HepG2 (cell line): ENCODE data around the gene WDR18. TPM values are rescaled to one million over a fixed set of nuclear protein-coding genes. Genes with fewer than 3 reads are reported as not detected.

Experiments
- DPF2 ChIP-seq: sonication (generic); formaldehyde crosslinking; IDR thresholded peaks from 2 replicates; pipeline ENCODE4 v1.4.0; 2020; ENCODE audit warnings: mild to moderate bottlenecking, low read depth, missing genetic modification reagents, borderline replicate concordance
- KLF6 ChIP-seq: IDR thresholded peaks from 2 replicates; pipeline ENCODE4 v1.8.0; 2016; ENCODE audit warnings: missing biosample characterization, missing genetic modification reagents
- RELA ChIP-seq: sonication (generic); formaldehyde crosslinking; IDR thresholded peaks from 2 replicates; pipeline ENCODE4 v1.4.0; 2020; ENCODE audit warnings: missing genetic modification reagents
- TBL1XR1 ChIP-seq: fragments of 150-350 bp; IDR thresholded peaks from 2 replicates; pipeline ENCODE4 v1.6.1; 2014; ENCODE audit warnings: borderline replicate concordance, low read length; ENCODE audit not compliant: partially characterized antibody
- ZNF562 ChIP-seq: sonication (generic); formaldehyde crosslinking; IDR thresholded peaks from 2 replicates; pipeline ENCODE4 v1.8.0; 2022; ENCODE audit warnings: missing genetic modification reagents, borderline replicate concordance
- ZNF570 ChIP-seq: sonication (generic); formaldehyde crosslinking; IDR thresholded peaks from 2 replicates; pipeline ENCODE4 v1.4.0; 2020; ENCODE audit warnings: mild to moderate bottlenecking, missing genetic modification reagents, borderline replicate concordance
- ZNF75D ChIP-seq: sonication (generic); formaldehyde crosslinking; IDR thresholded peaks from 2 replicates; pipeline ENCODE4 v1.8.1; 2023; ENCODE audit warnings: missing genetic modification reagents, mild to moderate bottlenecking, borderline replicate concordance
- ZNF777 ChIP-seq: sonication (generic); formaldehyde crosslinking; IDR thresholded peaks from 2 replicates; pipeline ENCODE4 v1.4.0; 2020; ENCODE audit warnings: missing genetic modification reagents
- polyA plus RNA-seq, 8 experiments: library from polyadenylated mRNA; depleted of rRNA in 3 of 8; stranded (reverse) in 7 of 8; unstranded in 1 of 8; fragments of >200 nt; fragmentation: Illumina TruSeq in 4 of 8; extraction: Trizol in 4 of 8; gene quantifications; 2 replicates each; pipeline versions ENCODE4 v1.2.1 to v1.2.3, GENCODE V29; 2011 to 2016; ENCODE audit warnings: low read depth in 4 of 8, missing spikeins in 1 of 8, mixed read lengths in 1 of 8; ENCODE audit not compliant: insufficient read depth in 1 of 8
- total RNA-seq, 5 experiments: library from RNA; depleted of rRNA; stranded (reverse); fragments of >200 nt; fragmentation: Illumina TruSeq; extraction: Trizol; gene quantifications; 2 replicates each; pipeline ENCODE4 v1.2.3, GENCODE V29; 2016; ENCODE audit warnings: low read depth in 1 of 5
- TF ChIP-seq, protein P1 (sequence below): sonication (generic); formaldehyde crosslinking; IDR thresholded peaks from 2 replicates; pipeline ENCODE4 v1.4.0; 2020; ENCODE audit warnings: mild to moderate bottlenecking, missing genetic modification reagents
- TF ChIP-seq, protein P2 (sequence below): sonication (generic); formaldehyde crosslinking; IDR thresholded peaks from 2 replicates; pipeline ENCODE4 v1.4.0; 2020; ENCODE audit warnings: missing genetic modification reagents
- TF ChIP-seq, protein P3 (sequence below): sonication (generic); formaldehyde crosslinking; IDR thresholded peaks from 2 replicates; pipeline ENCODE4 v1.8.0; 2022; ENCODE audit warnings: missing genetic modification reagents, mild to moderate bottlenecking, moderate library complexity, borderline replicate concordance
- TF ChIP-seq, protein P4 (sequence below): sonication (generic); formaldehyde crosslinking; IDR thresholded peaks from 2 replicates; pipeline ENCODE4 v1.4.0; 2020; ENCODE audit warnings: mild to moderate bottlenecking, missing genetic modification reagents

The WDR18 gene
- total and polyA plus RNA-seq, 2 of the 13 experiments (the other 11 are each of a cell fraction or from before 2014, with no cell fraction given): 36.4 to 47.6 TPM

DNA sequence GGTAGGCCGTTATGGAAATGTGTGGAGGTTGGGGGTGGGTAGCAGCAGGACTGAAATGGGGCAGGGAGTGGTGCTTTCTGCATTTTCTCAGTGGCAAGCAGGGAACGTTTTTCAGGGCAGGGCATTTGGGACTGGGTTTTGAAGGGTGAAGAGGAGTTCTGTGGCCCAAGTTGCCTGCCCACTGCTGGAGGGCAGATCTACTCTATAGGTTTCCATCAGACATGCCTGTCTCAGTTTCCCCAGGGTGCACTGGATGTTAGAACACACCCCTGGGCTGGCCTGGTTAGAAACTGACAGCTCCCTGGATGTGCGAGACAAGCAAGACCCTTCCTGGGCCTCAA lies 15.2 kb downstream of the WDR18 start (continued):
- TF ChIP-seq, protein P1, sequence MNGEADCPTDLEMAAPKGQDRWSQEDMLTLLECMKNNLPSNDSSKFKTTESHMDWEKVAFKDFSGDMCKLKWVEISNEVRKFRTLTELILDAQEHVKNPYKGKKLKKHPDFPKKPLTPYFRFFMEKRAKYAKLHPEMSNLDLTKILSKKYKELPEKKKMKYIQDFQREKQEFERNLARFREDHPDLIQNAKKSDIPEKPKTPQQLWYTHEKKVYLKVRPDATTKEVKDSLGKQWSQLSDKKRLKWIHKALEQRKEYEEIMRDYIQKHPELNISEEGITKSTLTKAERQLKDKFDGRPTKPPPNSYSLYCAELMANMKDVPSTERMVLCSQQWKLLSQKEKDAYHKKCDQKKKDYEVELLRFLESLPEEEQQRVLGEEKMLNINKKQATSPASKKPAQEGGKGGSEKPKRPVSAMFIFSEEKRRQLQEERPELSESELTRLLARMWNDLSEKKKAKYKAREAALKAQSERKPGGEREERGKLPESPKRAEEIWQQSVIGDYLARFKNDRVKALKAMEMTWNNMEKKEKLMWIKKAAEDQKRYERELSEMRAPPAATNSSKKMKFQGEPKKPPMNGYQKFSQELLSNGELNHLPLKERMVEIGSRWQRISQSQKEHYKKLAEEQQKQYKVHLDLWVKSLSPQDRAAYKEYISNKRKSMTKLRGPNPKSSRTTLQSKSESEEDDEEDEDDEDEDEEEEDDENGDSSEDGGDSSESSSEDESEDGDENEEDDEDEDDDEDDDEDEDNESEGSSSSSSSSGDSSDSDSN: no peak
- TF ChIP-seq ZNF562 (CRISPR knock-in tag) (no peak), ZNF75D (CRISPR knock-in tag) (no peak), RELA (CRISPR knock-in tag) (no peak), TBL1XR1 (no peak), KLF6 (CRISPR knock-in tag) (no peak), ZNF777 (no peak), DPF2 (CRISPR knock-in tag) (no peak), ZNF570 (CRISPR knock-in tag) (no peak)
- TF ChIP-seq, protein P2, sequence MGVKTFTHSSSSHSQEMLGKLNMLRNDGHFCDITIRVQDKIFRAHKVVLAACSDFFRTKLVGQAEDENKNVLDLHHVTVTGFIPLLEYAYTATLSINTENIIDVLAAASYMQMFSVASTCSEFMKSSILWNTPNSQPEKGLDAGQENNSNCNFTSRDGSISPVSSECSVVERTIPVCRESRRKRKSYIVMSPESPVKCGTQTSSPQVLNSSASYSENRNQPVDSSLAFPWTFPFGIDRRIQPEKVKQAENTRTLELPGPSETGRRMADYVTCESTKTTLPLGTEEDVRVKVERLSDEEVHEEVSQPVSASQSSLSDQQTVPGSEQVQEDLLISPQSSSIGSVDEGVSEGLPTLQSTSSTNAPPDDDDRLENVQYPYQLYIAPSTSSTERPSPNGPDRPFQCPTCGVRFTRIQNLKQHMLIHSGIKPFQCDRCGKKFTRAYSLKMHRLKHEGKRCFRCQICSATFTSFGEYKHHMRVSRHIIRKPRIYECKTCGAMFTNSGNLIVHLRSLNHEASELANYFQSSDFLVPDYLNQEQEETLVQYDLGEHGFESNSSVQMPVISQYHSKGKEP: no peak
- TF ChIP-seq, protein P3, sequence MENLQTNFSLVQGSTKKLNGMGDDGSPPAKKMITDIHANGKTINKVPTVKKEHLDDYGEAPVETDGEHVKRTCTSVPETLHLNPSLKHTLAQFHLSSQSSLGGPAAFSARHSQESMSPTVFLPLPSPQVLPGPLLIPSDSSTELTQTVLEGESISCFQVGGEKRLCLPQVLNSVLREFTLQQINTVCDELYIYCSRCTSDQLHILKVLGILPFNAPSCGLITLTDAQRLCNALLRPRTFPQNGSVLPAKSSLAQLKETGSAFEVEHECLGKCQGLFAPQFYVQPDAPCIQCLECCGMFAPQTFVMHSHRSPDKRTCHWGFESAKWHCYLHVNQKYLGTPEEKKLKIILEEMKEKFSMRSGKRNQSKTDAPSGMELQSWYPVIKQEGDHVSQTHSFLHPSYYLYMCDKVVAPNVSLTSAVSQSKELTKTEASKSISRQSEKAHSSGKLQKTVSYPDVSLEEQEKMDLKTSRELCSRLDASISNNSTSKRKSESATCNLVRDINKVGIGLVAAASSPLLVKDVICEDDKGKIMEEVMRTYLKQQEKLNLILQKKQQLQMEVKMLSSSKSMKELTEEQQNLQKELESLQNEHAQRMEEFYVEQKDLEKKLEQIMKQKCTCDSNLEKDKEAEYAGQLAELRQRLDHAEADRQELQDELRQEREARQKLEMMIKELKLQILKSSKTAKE (CRISPR knock-in tag): no peak
- TF ChIP-seq, protein P4, sequence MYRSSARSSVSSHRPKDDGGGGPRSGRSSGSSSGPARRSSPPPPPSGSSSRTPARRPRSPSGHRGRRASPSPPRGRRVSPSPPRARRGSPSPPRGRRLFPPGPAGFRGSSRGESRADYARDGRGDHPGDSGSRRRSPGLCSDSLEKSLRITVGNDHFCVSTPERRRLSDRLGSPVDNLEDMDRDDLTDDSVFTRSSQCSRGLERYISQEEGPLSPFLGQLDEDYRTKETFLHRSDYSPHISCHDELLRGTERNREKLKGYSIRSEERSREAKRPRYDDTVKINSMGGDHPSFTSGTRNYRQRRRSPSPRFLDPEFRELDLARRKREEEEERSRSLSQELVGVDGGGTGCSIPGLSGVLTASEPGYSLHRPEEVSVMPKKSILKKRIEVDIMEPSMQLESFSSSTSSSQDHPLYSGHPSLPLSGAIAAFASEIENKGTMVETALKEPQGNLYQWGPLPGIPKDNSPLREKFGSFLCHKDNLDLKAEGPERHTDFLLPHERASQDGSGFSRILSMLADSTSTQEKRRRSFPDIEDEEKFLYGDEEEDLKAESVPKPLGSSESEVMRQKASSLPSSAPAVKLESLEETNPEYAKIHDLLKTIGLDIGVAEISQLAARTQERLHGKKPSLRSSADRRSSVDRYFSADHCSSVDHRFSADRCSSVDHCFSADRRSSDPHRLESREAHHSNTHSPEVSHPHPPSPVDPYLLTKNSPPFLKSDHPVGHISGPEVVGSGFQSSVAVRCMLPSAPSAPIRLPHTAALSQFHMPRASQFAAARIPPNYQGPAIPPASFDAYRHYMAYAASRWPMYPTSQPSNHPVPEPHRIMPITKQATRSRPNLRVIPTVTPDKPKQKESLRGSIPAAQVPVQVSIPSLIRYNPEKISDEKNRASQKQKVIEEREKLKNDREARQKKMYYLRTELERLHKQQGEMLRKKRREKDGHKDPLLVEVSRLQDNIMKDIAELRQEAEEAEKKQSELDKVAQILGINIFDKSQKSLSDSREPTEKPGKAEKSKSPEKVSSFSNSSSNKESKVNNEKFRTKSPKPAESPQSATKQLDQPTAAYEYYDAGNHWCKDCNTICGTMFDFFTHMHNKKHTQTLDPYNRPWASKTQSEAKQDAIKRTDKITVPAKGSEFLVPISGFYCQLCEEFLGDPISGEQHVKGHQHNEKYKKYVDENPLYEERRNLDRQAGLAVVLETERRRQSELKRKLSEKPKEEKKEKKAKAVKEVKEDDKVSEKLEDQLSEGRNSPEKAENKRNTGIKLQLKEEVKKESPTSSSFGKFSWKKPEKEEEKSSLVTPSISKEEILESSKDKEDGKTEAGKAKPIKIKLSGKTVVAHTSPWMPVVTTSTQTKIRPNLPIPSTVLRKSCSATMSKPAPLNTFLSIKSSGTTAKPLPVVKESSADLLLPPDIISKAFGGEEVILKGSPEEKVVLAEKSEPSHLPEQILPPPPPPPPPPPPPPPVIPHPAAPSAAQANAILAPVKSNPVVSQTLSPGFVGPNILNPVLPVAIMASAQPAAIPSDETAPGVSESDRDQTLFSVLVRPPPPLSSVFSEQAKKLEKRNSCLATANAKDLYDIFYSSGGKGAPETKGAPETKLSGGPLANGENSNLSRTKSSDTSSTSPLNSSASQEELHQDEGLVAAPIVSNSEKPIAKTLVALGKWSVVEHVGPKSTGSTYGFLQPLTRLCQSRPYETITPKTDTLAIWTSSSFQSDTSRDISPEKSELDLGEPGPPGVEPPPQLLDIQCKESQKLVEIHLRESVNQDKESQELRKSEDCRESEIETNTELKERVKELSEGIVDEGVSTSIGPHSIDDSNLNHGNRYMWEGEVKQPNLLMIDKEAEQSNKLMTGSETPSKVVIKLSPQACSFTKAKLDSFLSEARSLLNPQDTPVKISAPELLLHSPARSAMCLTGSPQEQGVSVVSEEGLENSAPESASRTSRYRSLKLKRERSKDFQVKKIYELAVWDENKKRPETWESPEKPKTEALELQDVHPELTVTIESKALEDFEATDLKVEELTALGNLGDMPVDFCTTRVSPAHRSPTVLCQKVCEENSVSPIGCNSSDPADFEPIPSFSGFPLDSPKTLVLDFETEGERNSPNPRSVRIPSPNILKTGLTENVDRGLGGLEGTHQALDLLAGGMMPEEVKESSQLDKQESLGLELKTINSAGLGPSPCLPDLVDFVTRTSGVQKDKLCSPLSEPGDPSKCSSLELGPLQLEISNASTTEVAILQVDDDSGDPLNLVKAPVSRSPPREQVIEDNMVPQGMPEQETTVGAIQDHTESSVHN (CRISPR knock-in tag): no peak
